ENCODE results near the gene CHDH. TPM values are rescaled to one million over a fixed set of nuclear protein-coding genes. Genes with fewer than 3 reads are reported as not detected.

CHDH gene
- total RNA-seq, 2 experiments from 2014 or later = 0.03 to 2.3 TPM

DNA sequence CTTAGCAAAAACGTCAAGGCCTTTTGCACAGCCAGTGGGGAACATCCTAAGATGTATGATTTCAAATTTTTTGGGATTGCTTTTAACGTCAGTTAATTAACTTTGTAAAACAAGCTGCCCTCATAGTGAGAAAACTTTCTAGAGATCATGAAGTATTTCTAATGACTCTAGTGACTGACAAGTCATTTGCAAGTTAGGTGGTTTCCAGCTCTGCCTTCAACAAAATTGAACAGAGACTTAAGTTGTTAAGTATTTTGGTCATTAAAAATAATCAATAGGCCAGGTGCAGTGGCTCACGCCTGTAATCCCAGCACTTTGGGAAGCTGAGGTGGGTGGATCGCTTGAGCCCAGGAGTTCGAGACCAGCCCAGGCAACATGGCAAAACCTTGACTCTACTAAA is 71.2 kb downstream of the CHDH start:
- Histone ChIP-seq H3K4me2 (ENCODE audit: low read length) (no peak overlapping the region), H3K27ac (ENCODE audit: low read depth, low read length, poor library complexity, severe bottlenecking) (no peak overlapping the region), H4K20me1 (ENCODE audit: insufficient read depth, low read length) (no peaks in the 10 kb centered on the region), H2AFZ (ENCODE audit: low read length) (no peak overlapping the region), H3K9me2 (ENCODE audit: insufficient read depth, low read length) (no peaks in the 10 kb centered on the region), H3K4me3 (ENCODE audit: low read depth, low read length, poor library complexity, severe bottlenecking) (no peak overlapping the region), H3K4me1 (ENCODE audit: insufficient read depth, low read length, poor library complexity, severe bottlenecking) (no peaks in the 10 kb centered on the region), H3K9me3 (ENCODE audit: low read length) (no peaks in the 10 kb centered on the region), H3K79me2 (ENCODE audit: insufficient read depth, low read depth, low read length) (no peaks in the 10 kb centered on the region), H3K36me3 (ENCODE audit: insufficient read depth, low read length) (no peaks in the 10 kb centered on the region)
- BruUV-seq (replicated peaks) = no TSS peak
- ChIA-PET POLR2A (no interaction called here), CTCF (ENCODE audit: unreplicated experiment) (no interaction called here)
- no peak for DNase-seq (ENCODE audit: low spot score)
- TF ChIP-seq EZH2phosphoT487 (IDR thresholded peaks at IDR 0.05; ENCODE audit: borderline replicate concordance, low read depth, low read length) = no peak
- no peak for TF ChIP-seq CTCF (conservative IDR thresholded peaks at IDR 0.05; ENCODE audit: low read length)
- intact Hi-C loops (cut with micrococcal nuclease; ENCODE audit: unreplicated experiment) = no loop called here

- Histone ChIP-seq H3K4me2 (ENCODE audit: low read length) (no peak overlapping the region), H3K36me3 (ENCODE audit: insufficient read depth, low read length) (no peaks in the 10 kb centered on the region), H3K79me2 (ENCODE audit: insufficient read depth, low read depth, low read length) (no peaks in the 10 kb centered on the region), H3K4me1 (ENCODE audit: insufficient read depth, low read length, poor library complexity, severe bottlenecking) (no peaks in the 10 kb centered on the region), H3K9me2 (ENCODE audit: insufficient read depth, low read length) (no peaks in the 10 kb centered on the region), H4K20me1 (ENCODE audit: insufficient read depth, low read length) (no peaks in the 10 kb centered on the region), H3K27ac (ENCODE audit: low read depth, low read length, poor library complexity, severe bottlenecking) (no peak overlapping the region), H3K9me3 (ENCODE audit: low read length) (no peaks in the 10 kb centered on the region), H3K4me3 (ENCODE audit: low read depth, low read length, poor library complexity, severe bottlenecking) (no peak overlapping the region), H2AFZ (ENCODE audit: low read length) (no peak overlapping the region)
- BruUV-seq (replicated peaks) = no TSS peak
- no peak for DNase-seq (ENCODE audit: low spot score)
- no peak for TF ChIP-seq CTCF (conservative IDR thresholded peaks at IDR 0.05; ENCODE audit: low read length)
- no peak for TF ChIP-seq EZH2phosphoT487 (IDR thresholded peaks at IDR 0.05; ENCODE audit: borderline replicate concordance, low read depth, low read length)
- CTCF ChIA-PET (ENCODE audit: unreplicated experiment) = no interaction called here
- intact Hi-C loops (cut with micrococcal nuclease; ENCODE audit: unreplicated experiment) = no loop called here
- POLR2A ChIA-PET = no interaction called here
Observed at GRCh38 chr3:53774414-53774813, 71.8 kb downstream of the CHDH start.

DNA sequence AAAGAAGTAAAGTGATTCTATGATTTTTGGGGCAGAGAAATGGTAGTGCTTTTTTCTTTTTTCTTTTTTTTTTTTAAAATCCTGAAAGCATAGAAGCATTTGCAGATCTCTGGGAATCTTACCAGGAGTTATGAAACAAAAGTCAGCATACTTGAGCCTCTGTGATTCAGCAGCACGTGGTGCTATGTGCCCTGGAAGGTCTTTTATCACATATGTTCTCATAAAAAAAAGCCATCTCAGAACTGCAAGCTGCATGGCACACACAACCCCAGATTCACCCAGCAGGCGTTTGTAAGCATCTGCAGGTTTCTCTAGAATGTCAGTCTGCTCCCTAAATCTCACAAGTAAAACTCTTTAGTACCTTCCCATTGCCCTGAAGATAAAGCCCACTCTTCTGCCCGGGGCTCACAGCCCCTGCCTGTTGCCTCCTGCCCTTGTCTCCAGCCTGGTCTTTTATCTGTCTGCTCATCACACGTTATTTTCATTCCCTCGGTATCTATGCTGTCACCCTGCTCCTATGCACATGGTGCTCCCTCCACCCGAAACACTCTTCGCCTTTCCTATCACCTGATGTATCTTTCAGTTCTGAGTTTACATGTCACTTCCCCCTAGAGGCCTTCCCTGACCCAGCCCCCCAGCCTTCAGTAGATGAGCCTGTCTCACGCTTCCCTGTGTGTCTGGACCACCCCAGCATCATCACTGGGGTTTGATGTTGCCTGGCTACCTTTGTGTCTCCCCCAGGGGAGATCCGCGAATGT is 72.4 kb downstream of the CHDH start:
- Histone ChIP-seq H2AFZ (ENCODE audit: low read length) (no peak overlapping the region), H3K36me3 (ENCODE audit: insufficient read depth, low read length) (no peaks in the 10 kb centered on the region), H3K4me1 (ENCODE audit: insufficient read depth, low read length, poor library complexity, severe bottlenecking) (no peaks in the 10 kb centered on the region), H3K27ac (ENCODE audit: low read depth, low read length, poor library complexity, severe bottlenecking) (no peak overlapping the region), H3K4me2 (ENCODE audit: low read length) (no peak overlapping the region), H3K9me3 (ENCODE audit: low read length) (no peaks in the 10 kb centered on the region), H3K9me2 (ENCODE audit: insufficient read depth, low read length) (no peaks in the 10 kb centered on the region), H4K20me1 (ENCODE audit: insufficient read depth, low read length) (no peaks in the 10 kb centered on the region), H3K4me3 (ENCODE audit: low read depth, low read length, poor library complexity, severe bottlenecking) (no peak overlapping the region), H3K79me2 (ENCODE audit: insufficient read depth, low read depth, low read length) (no peaks in the 10 kb centered on the region)
- POLR2A ChIA-PET = no interaction called here
- intact Hi-C loops (cut with micrococcal nuclease; ENCODE audit: unreplicated experiment) = no loop called here
- no peak for DNase-seq (ENCODE audit: low spot score)
- no TSS peak for BruUV-seq (replicated peaks)
- CTCF ChIA-PET (ENCODE audit: unreplicated experiment) = no interaction called here
- no peak for TF ChIP-seq EZH2phosphoT487 (IDR thresholded peaks at IDR 0.05; ENCODE audit: borderline replicate concordance, low read depth, low read length)
- no peak for TF ChIP-seq CTCF (conservative IDR thresholded peaks at IDR 0.05; ENCODE audit: low read length)
